ENCODE results near the gene ZDHHC12.

The ZDHHC12 gene

DNA sequence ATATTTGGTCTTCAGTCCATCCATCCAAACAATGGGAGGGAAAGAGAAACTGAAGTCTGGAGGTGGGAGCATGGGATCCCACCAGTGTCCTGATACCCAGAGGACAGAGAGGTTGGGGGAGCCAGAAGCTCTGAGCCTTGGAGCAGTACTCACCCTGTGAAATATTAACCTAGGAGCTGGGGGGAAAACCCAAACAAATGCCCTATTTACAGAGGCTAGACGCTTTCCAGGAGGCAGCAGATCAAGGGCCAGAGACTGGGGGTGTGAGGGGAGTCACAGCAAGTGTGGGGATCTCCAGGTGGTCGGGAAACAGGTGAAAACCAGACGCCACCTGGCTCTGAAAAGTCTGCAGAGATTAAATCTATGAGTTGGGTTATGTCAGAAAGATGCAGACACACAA, 41.6 kb upstream of the ZDHHC12 start:
- no peak for DNase-seq (ENCODE audit: low read depth, low spot score)
- Histone ChIP-seq H3K27me3 (ENCODE audit: insufficient read depth, insufficient read length) (no peaks in the 10 kb centered on the region), H3K36me3 (ENCODE audit: insufficient read depth, insufficient read length, low read length) (peaks cover 19% of the 10 kb centered on the region), H3K9me3 (ENCODE audit: insufficient read depth, low read length) (no peaks in the 10 kb centered on the region), H3K9ac (ENCODE audit: insufficient read length, low read depth) (no peak overlapping the region), H3K4me3 (ENCODE audit: insufficient read length, low read depth) (no peak overlapping the region), H3K4me1 (ENCODE audit: insufficient read depth, insufficient read length) (peaks cover 13% of the 10 kb centered on the region)
- TF ChIP-seq SUZ12 (IDR thresholded peaks at IDR 0.05; ENCODE audit: extremely low read depth, insufficient read depth, insufficient read length) (no peak), YY1 (IDR thresholded peaks at IDR 0.05; ENCODE audit: insufficient read depth, insufficient read length) (no peak), ZNF274 (IDR thresholded peaks at IDR 0.05; ENCODE audit: low read depth, low read length) (no peak)

DNA sequence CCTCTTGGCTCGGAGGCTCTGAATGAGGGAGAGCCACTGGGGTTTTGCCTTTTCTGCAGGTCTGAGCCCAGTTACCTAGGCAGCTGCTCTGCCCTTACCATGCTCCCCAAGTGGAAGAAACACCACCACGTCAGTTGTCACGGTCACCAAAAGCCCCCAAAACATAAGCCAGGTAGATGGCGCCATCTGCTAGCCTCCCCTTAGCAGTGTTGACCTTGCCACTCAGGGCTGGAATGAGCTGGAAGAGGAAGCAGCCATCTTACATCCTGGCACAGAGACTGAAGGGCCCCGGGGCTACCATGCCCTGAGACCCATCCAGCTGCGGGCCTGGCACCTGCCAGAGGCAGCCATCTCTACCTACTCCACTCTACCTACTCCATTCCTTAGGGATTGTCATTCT, 40.4 kb upstream of the ZDHHC12 start:
- Histone ChIP-seq H3K4me3 (ENCODE audit: insufficient read length, low read depth) (no peak overlapping the region), H3K27me3 (ENCODE audit: insufficient read depth, insufficient read length) (no peaks in the 10 kb centered on the region), H3K36me3 (ENCODE audit: insufficient read depth, insufficient read length, low read length) (peaks cover 16% of the 10 kb centered on the region), H3K9me3 (ENCODE audit: insufficient read depth, low read length) (no peaks in the 10 kb centered on the region), H3K9ac (ENCODE audit: insufficient read length, low read depth) (no peak overlapping the region), H3K4me1 (ENCODE audit: insufficient read depth, insufficient read length) (peaks cover 11% of the 10 kb centered on the region)
- no peak for DNase-seq (ENCODE audit: low read depth, low spot score)
- no peak for TF ChIP-seq ZNF274 (IDR thresholded peaks at IDR 0.05; ENCODE audit: low read depth, low read length)
- TF ChIP-seq YY1 (IDR thresholded peaks at IDR 0.05; ENCODE audit: insufficient read depth, insufficient read length) = no peak

DNA sequence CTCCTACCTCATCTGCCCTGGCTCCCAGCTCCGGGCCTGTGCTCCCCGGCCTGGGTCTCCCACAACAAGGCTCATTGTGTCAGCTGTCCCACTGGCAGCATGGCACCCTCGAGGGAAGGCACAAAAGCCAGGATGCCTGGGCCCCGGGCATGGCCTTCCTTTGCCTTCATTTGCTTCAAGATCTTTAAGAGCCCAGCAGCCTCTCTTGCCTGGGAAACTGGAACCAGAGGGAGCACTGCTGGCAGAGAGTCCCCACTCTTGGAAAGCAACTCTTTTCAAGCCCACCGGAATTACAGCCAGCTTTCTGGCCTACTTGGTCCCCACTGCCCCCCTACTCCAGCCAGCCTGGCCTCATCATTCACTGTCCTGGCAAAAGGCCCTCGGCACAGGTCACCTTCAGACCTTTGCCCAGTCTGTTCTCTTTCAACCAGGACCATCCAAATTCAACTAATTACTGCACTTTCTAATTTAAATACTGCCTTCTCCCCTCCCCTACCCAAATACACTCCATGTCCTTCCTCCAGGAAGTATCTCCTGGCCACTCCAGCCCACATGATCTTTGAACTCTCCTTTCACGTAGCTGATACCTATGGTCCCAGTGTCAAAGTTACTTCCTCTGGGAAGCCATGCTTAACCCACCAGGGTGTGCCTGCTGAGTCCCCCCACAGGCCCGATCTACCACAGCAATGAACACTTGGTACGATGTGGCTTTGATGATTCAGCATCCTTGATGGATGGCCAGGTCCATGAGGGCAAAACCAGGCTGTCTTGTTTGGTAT, 38.9 kb upstream of the ZDHHC12 start:
- H3K36me3 ChIP-seq (ENCODE audit: insufficient read depth, insufficient read length, low read length) = peaks cover 8% of the 10 kb centered on the region
- H3K4me3 ChIP-seq (ENCODE audit: insufficient read length, low read depth) = no peak overlapping the region
- no peak overlapping the region for H3K9ac ChIP-seq (ENCODE audit: insufficient read length, low read depth)
- no peaks in the 10 kb centered on the region for H3K27me3 ChIP-seq (ENCODE audit: insufficient read depth, insufficient read length)
- no peaks in the 10 kb centered on the region for H3K9me3 ChIP-seq (ENCODE audit: insufficient read depth, low read length)
- no peak for DNase-seq (ENCODE audit: low read depth, low spot score)
- TF ChIP-seq YY1 (IDR thresholded peaks at IDR 0.05; ENCODE audit: insufficient read depth, insufficient read length) (no peak), ZNF274 (IDR thresholded peaks at IDR 0.05; ENCODE audit: low read depth, low read length) (no peak), SUZ12 (IDR thresholded peaks at IDR 0.05; ENCODE audit: extremely low read depth, insufficient read depth, insufficient read length) (no peak)
- H3K4me1 ChIP-seq (ENCODE audit: insufficient read depth, insufficient read length) = peaks cover 11% of the 10 kb centered on the region

DNA sequence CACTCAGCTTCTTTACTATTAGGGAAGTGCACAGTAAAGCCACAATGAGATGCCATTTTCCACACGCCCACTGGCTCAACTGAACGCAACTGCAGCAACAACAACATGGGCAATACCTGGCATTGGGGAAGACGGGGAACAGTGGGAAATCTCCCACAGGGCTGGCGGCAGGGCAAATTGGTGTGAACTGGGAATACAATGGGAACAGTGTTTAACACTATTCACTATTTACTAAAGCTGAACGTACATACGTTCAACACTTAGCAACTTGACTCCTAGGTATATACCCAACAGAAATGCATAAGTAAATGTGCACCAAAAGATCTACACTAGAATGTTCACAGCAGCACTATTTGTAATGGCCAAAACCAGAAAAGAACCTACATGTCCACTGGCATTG, 33.7 kb upstream of the ZDHHC12 start:
- DNase-seq (ENCODE audit: low read depth, low spot score) = no peak
- Histone ChIP-seq H3K4me3 (ENCODE audit: insufficient read length, low read depth) (no peak overlapping the region), H3K36me3 (ENCODE audit: insufficient read depth, insufficient read length, low read length) (peaks cover 22% of the 10 kb centered on the region), H3K27me3 (ENCODE audit: insufficient read depth, insufficient read length) (no peaks in the 10 kb centered on the region), H3K9ac (ENCODE audit: insufficient read length, low read depth) (no peak overlapping the region), H3K9me3 (ENCODE audit: insufficient read depth, low read length) (no peaks in the 10 kb centered on the region), H3K4me1 (ENCODE audit: insufficient read depth, insufficient read length) (peaks cover 4% of the 10 kb centered on the region)
- TF ChIP-seq ZNF274 (IDR thresholded peaks at IDR 0.05; ENCODE audit: low read depth, low read length) (no peak), YY1 (IDR thresholded peaks at IDR 0.05; ENCODE audit: insufficient read depth, insufficient read length) (no peak), SUZ12 (IDR thresholded peaks at IDR 0.05; ENCODE audit: extremely low read depth, insufficient read depth, insufficient read length) (no peak)

DNA sequence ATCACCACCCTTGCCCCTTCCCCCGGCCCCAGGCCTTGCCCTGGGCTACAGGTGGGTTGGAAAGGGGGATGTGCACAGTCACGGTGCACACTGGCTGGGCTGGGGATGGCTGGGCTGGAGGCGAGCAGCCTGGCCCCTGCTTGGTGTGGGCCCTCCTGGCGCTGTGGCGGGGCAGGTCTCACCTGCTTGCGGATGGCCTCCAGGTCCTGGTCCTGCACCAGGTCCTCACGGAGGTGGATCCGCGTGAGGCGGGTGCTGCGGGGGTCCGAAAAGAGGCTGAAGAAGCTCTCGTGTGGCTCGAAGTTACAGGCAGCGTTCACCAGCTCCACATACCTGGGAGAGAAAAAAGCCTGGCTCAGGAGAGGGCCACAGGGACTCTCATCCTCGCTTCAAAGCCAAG, 29.7 kb upstream of the ZDHHC12 start:
- no peak for TF ChIP-seq YY1 (IDR thresholded peaks at IDR 0.05; ENCODE audit: insufficient read depth, insufficient read length)
- Histone ChIP-seq H3K4me3 (ENCODE audit: insufficient read length, low read depth) (no peak overlapping the region), H3K36me3 (ENCODE audit: insufficient read depth, insufficient read length, low read length) (peaks cover 41% of the 10 kb centered on the region), H3K27me3 (ENCODE audit: insufficient read depth, insufficient read length) (no peaks in the 10 kb centered on the region), H3K4me1 (ENCODE audit: insufficient read depth, insufficient read length) (no peaks in the 10 kb centered on the region), H3K9me3 (ENCODE audit: insufficient read depth, low read length) (no peaks in the 10 kb centered on the region), H3K9ac (ENCODE audit: insufficient read length, low read depth) (no peak overlapping the region)
- DNase-seq (ENCODE audit: low read depth, low spot score) = no peak

DNA sequence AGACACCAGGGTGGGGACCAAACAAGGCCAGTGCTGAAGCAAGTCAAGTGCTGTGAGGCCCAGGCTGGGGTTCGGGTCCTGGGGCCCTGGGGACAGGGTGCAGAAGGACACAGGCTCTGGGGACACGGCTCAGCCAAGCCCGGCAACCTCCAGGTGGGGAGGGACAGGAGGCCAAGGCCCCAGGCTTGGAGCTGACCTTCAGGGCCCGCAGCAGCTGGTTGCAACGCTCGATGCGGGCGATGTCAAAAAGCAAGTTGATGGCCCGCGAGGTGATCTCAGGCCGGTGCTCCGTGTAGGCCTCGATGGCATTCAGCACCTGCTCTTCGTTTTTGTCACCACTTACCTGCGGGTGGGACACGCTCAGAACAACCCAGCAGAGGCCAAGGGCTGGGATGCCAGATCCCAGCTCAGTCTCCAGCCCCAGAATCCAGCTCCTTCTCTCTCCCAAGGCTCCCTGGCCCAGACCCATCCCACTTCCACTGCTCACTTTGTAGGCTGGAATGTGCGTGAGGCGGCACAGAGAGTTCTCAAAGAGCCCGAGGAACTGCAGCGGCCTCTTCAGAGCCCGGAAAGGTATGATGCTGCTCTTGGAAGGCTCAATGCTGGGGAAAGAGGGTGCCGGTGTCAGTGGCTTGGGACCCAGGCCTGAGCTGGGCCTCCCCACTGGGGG, 27.1 kb upstream of the ZDHHC12 start:
- Histone ChIP-seq H3K4me1 (ENCODE audit: insufficient read depth, insufficient read length) (no peaks in the 10 kb centered on the region), H3K9me3 (ENCODE audit: insufficient read depth, low read length) (no peaks in the 10 kb centered on the region), H3K27me3 (ENCODE audit: insufficient read depth, insufficient read length) (no peaks in the 10 kb centered on the region), H3K9ac (ENCODE audit: insufficient read length, low read depth) (no peak overlapping the region), H3K4me3 (ENCODE audit: insufficient read length, low read depth) (no peak overlapping the region), H3K36me3 (ENCODE audit: insufficient read depth, insufficient read length, low read length) (peaks cover 41% of the 10 kb centered on the region)
- DNase-seq (ENCODE audit: low read depth, low spot score) = no peak
- TF ChIP-seq ZNF274 (IDR thresholded peaks at IDR 0.05; ENCODE audit: low read depth, low read length) (no peak), YY1 (IDR thresholded peaks at IDR 0.05; ENCODE audit: insufficient read depth, insufficient read length) (no peak), SUZ12 (IDR thresholded peaks at IDR 0.05; ENCODE audit: extremely low read depth, insufficient read depth, insufficient read length) (no peak)

DNA sequence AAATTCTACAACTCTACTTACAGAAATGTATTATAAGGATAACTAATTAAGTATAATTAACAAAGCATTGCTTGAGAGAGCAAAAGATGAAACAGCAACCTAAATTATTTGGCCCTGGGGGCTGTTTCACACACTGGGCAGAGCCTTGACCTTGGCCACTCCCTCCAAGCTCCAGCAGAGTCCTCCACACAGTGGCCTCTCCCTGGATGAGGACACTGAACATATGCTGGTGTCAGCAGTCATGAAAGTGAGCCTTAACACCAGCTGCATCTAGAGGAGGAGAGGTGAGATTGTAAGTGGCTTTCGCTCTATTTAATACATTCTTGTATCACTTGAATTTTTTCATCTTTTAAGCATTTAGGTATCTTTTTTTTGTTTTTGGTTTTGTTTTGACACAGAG, 23.3 kb upstream of the ZDHHC12 start:
- Histone ChIP-seq H3K36me3 (ENCODE audit: insufficient read depth, insufficient read length, low read length) (peaks cover 26% of the 10 kb centered on the region), H3K4me3 (ENCODE audit: insufficient read length, low read depth) (no peak overlapping the region), H3K9ac (ENCODE audit: insufficient read length, low read depth) (no peak overlapping the region), H3K9me3 (ENCODE audit: insufficient read depth, low read length) (no peaks in the 10 kb centered on the region), H3K27me3 (ENCODE audit: insufficient read depth, insufficient read length) (no peaks in the 10 kb centered on the region), H3K4me1 (ENCODE audit: insufficient read depth, insufficient read length) (no peaks in the 10 kb centered on the region)
- no peak for TF ChIP-seq ZNF274 (IDR thresholded peaks at IDR 0.05; ENCODE audit: low read depth, low read length)
- no peak for TF ChIP-seq SUZ12 (IDR thresholded peaks at IDR 0.05; ENCODE audit: extremely low read depth, insufficient read depth, insufficient read length)
- no peak for TF ChIP-seq YY1 (IDR thresholded peaks at IDR 0.05; ENCODE audit: insufficient read depth, insufficient read length)
- no peak for DNase-seq (ENCODE audit: low read depth, low spot score)
